Esophagus squamous epithelium (tissue), 4 donors: ENCODE results near the gene KLF16.

Experiments
- POLR2A ChIP-seq, 4 donors: fragments of 450-650 bp; IDR thresholded peaks; one replicate each; pipeline ENCODE4 v1.6.1; 2017; ENCODE audit warnings: antibody characterized with exemption in 4 of 4, mild to moderate bottlenecking in 4 of 4, moderate library complexity in 3 of 4
- TF ChIP-seq, protein P1 (sequence below), 6 experiments: fragments of 450-650 bp in 4 of 6; fragments of 200-600 bp in 2 of 6; sonication (generic) in 2 of 6; IDR thresholded peaks; one replicate each; pipeline ENCODE4 v1.5.1; 2016 to 2019; ENCODE audit warnings: antibody characterized with exemption in 6 of 6, mild to moderate bottlenecking in 4 of 6, moderate library complexity in 4 of 6

GRCh38 chr19:1843646-1844394 lies 19.6 kb downstream of the KLF16 start:
- TF ChIP-seq, protein P1, sequence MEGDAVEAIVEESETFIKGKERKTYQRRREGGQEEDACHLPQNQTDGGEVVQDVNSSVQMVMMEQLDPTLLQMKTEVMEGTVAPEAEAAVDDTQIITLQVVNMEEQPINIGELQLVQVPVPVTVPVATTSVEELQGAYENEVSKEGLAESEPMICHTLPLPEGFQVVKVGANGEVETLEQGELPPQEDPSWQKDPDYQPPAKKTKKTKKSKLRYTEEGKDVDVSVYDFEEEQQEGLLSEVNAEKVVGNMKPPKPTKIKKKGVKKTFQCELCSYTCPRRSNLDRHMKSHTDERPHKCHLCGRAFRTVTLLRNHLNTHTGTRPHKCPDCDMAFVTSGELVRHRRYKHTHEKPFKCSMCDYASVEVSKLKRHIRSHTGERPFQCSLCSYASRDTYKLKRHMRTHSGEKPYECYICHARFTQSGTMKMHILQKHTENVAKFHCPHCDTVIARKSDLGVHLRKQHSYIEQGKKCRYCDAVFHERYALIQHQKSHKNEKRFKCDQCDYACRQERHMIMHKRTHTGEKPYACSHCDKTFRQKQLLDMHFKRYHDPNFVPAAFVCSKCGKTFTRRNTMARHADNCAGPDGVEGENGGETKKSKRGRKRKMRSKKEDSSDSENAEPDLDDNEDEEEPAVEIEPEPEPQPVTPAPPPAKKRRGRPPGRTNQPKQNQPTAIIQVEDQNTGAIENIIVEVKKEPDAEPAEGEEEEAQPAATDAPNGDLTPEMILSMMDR (IDR thresholded peaks at IDR 0.05): peak in 2 of 6 experiments; percentile 17 to 38
- TF ChIP-seq POLR2A (IDR thresholded peaks at IDR 0.05): no peak
